Cardiac fibroblast (primary cell): ENCODE data around the gene EIF2B5.
"Not testable (repeated sequence)": the region's sequence is repeated elsewhere in the genome, so short reads cannot be mapped to it uniquely, and the experiment has no call there.

Experiments used
- DNase-seq, 2 donors: peaks; one replicate each; pipeline versions ENCODE4 v3.0.0 to v3.0.0-alpha.2; 2010; ENCODE audit warnings: low read depth in 2 of 2
- H3K4me3 ChIP-seq, 2 donors: replicated peaks in 1 of 2; 1 replicate in 1 of 2; 2 replicates in 1 of 2; pipeline ENCODE4 v1.5.1; 2011; ENCODE audit warnings: low read depth in 2 of 2, low read length in 2 of 2, mild to moderate bottlenecking in 2 of 2, moderate library complexity in 1 of 2
- TF ChIP-seq, protein P1 (sequence below): IDR thresholded peaks from one replicate; pipeline ENCODE4 v1.5.1; 2011; ENCODE audit warnings: low read depth, mild to moderate bottlenecking, low read length, inconsistent platforms

EIF2B5 gene

DNA sequence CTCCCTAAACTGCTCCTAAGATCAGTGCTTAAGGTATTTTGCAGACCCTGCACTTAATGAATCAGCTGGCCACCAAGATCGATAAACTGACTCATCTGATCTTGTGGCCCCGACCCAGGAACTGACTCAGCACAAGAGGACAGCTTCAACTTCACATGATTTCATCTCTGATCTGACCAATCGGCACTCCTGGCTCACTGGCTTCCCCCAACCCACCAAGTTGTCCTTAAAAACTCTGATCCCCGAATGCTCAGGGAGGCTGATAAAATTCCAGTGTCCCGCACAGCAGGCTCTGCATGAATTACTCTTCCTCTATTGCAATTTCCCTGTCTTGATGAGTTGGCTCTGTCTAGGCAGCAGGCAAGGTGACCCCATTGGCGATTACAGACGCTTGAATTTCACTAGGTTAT is 24.8 kb upstream of the EIF2B5 start:
- H3K4me3 ChIP-seq = no peak overlapping the region
- peak in 1 of 2 donors; percentile 48 for DNase-seq
- TF ChIP-seq, protein P1, sequence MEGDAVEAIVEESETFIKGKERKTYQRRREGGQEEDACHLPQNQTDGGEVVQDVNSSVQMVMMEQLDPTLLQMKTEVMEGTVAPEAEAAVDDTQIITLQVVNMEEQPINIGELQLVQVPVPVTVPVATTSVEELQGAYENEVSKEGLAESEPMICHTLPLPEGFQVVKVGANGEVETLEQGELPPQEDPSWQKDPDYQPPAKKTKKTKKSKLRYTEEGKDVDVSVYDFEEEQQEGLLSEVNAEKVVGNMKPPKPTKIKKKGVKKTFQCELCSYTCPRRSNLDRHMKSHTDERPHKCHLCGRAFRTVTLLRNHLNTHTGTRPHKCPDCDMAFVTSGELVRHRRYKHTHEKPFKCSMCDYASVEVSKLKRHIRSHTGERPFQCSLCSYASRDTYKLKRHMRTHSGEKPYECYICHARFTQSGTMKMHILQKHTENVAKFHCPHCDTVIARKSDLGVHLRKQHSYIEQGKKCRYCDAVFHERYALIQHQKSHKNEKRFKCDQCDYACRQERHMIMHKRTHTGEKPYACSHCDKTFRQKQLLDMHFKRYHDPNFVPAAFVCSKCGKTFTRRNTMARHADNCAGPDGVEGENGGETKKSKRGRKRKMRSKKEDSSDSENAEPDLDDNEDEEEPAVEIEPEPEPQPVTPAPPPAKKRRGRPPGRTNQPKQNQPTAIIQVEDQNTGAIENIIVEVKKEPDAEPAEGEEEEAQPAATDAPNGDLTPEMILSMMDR = no peak

DNA sequence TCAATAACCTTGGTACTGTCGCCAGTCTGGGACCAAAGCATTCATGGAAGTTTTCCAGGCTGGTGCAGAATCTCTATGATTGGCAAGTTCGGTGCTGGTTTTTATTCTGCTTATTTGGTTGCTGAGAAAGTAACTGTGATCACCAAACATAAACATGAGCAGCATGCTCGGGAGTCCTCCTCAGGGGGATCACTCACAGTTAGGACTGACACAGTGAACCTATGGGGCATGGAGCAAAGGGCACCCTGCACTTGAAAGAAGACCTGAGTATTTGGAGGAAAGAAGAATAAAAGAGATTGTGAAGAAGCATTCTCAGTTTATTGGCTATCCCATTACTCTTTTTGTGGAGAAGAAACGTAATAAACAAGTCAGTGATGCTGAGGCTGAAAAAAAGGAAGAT is 19.1 kb upstream of the EIF2B5 start:
- TF ChIP-seq, protein P1 = no peak
- no peak for DNase-seq
- no peak overlapping the region for H3K4me3 ChIP-seq

DNA sequence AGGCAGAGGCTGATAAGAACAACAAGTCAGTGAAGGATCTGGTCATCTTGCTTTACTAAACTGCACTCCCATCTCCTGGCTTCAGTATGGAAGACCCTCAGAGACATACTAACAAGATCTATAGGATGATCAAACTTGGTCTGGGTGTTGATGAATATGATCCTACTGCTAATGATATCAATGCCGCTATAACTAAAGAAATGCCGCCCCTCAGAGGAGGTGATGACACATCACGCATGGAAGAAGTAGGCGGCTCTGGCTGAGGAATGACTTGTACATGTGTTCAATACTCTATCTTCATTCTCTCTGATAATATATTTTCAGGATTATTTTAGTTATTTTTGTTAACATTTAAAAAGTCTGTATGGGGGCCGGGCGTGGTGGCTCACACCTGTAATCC is 17.5 kb upstream of the EIF2B5 start:
- H3K4me3 ChIP-seq = no peak overlapping the region
- DNase-seq = no peak
- TF ChIP-seq, protein P1 = no peak

DNA sequence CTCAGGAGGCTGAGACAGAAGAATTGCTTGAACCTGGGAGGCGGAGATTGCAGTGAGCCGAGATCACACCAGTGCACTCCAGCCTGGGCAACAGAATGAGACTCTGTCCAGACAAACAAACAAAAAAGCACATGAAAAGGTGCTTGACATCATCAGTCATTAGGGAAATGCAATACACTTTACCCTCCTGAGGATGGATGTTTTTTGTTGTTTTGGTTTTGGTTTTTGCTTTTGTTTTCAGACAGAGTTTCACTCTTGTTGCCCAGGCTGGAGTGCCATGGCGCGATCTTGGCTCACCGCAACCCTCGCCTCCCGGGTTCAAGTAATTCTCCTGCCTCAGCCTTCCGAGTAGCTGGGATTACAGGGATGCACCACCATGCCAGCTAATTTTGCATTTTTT is 14.1 kb upstream of the EIF2B5 start:
- not testable (repeated sequence) for H3K4me3 ChIP-seq

DNA sequence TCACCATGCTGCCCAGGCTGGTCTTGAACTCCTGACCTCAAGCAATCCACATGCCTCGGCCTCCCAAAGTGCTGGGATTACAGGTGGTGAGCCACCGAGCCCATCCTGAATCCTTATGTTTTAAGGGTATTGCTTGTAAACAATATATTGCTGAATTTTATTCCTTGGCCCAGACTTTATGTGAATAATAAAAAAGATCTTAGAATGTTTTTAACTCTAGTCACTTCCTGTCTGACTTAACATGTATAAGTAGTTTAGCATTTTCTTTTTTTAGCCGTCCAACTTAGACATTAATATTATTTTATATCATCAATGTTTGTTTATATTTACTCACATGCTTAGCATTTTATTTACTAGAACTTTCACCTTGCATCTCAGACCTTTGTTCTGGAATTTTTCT is 9.2 kb upstream of the EIF2B5 start:
- TF ChIP-seq, protein P1 = no peak
- H3K4me3 ChIP-seq = no peak overlapping the region
- peak in 1 of 2 donors; percentile 37 for DNase-seq

More for the DNA sequence above, 14.1 kb upstream of the EIF2B5 start:
- DNase-seq = not testable (repeated sequence)

DNA sequence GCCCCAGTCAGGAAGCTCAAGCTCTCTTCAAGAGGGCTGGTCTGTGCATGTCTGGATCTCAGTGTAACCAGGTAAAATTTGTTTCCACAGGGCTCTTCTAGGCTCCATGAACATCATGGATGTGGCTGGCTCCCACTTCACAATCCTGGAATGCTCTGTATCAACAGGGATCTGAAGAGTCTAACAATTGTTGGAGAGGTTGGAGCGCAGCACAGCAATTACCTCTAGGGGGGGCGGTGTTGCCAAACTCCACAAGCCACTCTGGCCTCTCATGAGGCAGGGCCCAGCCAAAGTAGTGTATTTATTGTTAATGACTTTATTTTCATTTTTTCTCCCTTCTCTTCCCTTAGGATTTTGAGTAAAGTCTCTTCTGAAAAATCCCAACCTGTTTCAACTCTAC is 6.1 kb upstream of the EIF2B5 start:
- peak; percentile 61 to 66 for DNase-seq
- TF ChIP-seq, protein P1 = peak; percentile 47
- no peak overlapping the region for H3K4me3 ChIP-seq

DNA sequence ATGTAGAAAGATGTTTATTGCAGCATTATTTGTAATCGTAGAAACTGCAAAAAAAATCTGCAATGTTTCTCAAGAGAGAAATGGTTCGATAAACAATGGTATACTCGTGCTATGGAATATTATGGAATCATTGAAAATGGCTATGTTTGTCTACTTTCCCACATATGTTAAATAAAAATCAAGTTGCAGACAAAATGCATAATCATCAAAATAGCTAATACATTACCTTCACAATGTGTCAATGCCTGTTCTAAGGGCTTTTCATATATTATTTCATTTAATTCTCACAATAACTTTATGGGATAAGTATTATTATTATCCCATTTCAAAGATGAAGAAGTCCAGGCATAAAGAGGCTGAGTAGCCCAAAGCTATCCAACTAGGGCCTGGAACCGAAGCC is 2.2 kb upstream of the EIF2B5 start:
- no peak overlapping the region for H3K4me3 ChIP-seq
- TF ChIP-seq, protein P1 = no peak
- DNase-seq = no peak
